HG02642 (cell line): ENCODE results near the gene B4GALT2.

ENCODE experiments used
- ATAC-seq: cut with Tn5 transposase; IDR thresholded peaks from one replicate; pipeline ENCODE4 v1.9.1; 2021; ENCODE audit warnings: mild to moderate bottlenecking; ENCODE audit not compliant: unreplicated experiment, poor library complexity

B4GALT2 gene

GRCh38 chr1:43969416-43969745 lies 9.6 kb upstream of the B4GALT2 start:
- ATAC-seq, result peak; percentile 2

- peak; percentile 81 for ATAC-seq
Observed at GRCh38 chr1:43969746-43970466, 9.1 kb upstream of the B4GALT2 start, which contains the start of gene DPH2. Gene DPH2 (plus strand): TSS chr1:43970010. CDS start chr1:43970176, 166 bp downstream.

- ATAC-seq, result no peak
Observed at GRCh38 chr1:43970502-43970901, 8.5 kb upstream of the B4GALT2 start.

GRCh38 chr1:43970911-43971310 lies 8.1 kb upstream of the B4GALT2 start:
- no peak for ATAC-seq

- no peak for ATAC-seq
Observed at GRCh38 chr1:43971336-43971980, 7.6 kb upstream of the B4GALT2 start.

- ATAC-seq, result no peak
Observed at GRCh38 chr1:43973981-43974442, 5.0 kb upstream of the B4GALT2 start.

GRCh38 chr1:43974443-43975248 lies 4.4 kb upstream of the B4GALT2 start, which contains the start of gene ATP6V0B:
Gene ATP6V0B (plus strand): TSS chr1:43974960. CDS start chr1:43975041, 81 bp downstream.
- ATAC-seq, result peak; percentile 75

GRCh38 chr1:43975249-43975961 lies 3.6 kb upstream of the B4GALT2 start:
- no peak for ATAC-seq

GRCh38 chr1:43976045-43976444 lies 3.0 kb upstream of the B4GALT2 start:
- ATAC-seq, result no peak

- ATAC-seq, result no peak
Observed at GRCh38 chr1:43976890-43977289, 2.1 kb upstream of the B4GALT2 start.

- ATAC-seq, result no peak
Observed at GRCh38 chr1:43977376-43978263, 1.4 kb upstream of the B4GALT2 start.

GRCh38 chr1:43978264-43978550 lies 803 bp upstream of the B4GALT2 start:
- ATAC-seq, result no peak

- ATAC-seq, result no peak
Observed at GRCh38 chr1:43979261-43979527, 184 bp downstream of the B4GALT2 start.

GRCh38 chr1:43979528-43980254 lies 681 bp downstream of the B4GALT2 start:
- ATAC-seq, result no peak

- no peak for ATAC-seq
Observed at GRCh38 chr1:43980255-43981134, 1.5 kb downstream of the B4GALT2 start.

- ATAC-seq, result no peak
Observed at GRCh38 chr1:43981135-43981491, 2.1 kb downstream of the B4GALT2 start.

GRCh38 chr1:43981636-43982035 lies 2.6 kb downstream of the B4GALT2 start:
- ATAC-seq, result no peak

GRCh38 chr1:43982241-43982640 lies 3.2 kb downstream of the B4GALT2 start:
- no peak for ATAC-seq
